ENCODE data around the gene WFIKKN1. TPM values are rescaled to one million over a fixed set of nuclear protein-coding genes. Genes with fewer than 3 reads are reported as not detected.

Gene WFIKKN1
- total and polyA plus RNA-seq, 2 of the 4 experiments (the other 2 are of a cell fraction): 0.10 TPM; not detected in 1

- Histone ChIP-seq H4K8ac (ENCODE audit: low read depth in 2 of 2, low read length in 2 of 2) (no peak overlapping the region), H3K4me3 (ENCODE audit: insufficient read depth, low read depth, low read length) (no peak overlapping the region), H2BK120ac (ENCODE audit: low read depth, low read length) (no peak overlapping the region), H3K56ac (ENCODE audit: extremely low read depth, insufficient read depth, low read length) (no peak overlapping the region), H2BK5ac (ENCODE audit: low read depth, low read length, poor library complexity, severe bottlenecking) (no peak overlapping the region), H3K18ac (ENCODE audit: low read depth, low read length) (no peak overlapping the region), H3K23ac (ENCODE audit: low read depth, low read length) (no peak overlapping the region), H4K20me1 (ENCODE audit: insufficient read depth, low read length) (peaks cover 51% of the 10 kb centered on the region), H3K9me1 (ENCODE audit: insufficient read depth, low read length) (0 out of 2 replicates have a peak, but pooled peaks cover 4% of the 10 kb centered on the region), H3K27ac (ENCODE audit: insufficient read depth, low read length) (no peak overlapping the region), H3K27me3 (ENCODE audit: control insufficient read depth, insufficient read depth, low read length) (no peaks in the 10 kb centered on the region), H3K4ac (ENCODE audit: low read depth, low read length) (no peak overlapping the region), H2AFZ (replicated peaks; ENCODE audit: low read length, poor library complexity) (no peak overlapping the region), H2BK15ac (ENCODE audit: low read depth, low read length) (no peak overlapping the region), H4K5ac (ENCODE audit: low read depth, low read length) (no peak overlapping the region), H3K9ac (ENCODE audit: low read depth, low read length) (no peak overlapping the region), H4K91ac (ENCODE audit: insufficient read depth, low read depth, low read length) (no peak overlapping the region), H3K9me3 (ENCODE audit: control insufficient read depth, insufficient read depth, low read length) (no peaks in the 10 kb centered on the region), H3K4me1 (ENCODE audit: control insufficient read depth, insufficient read depth, low read length) (no peaks in the 10 kb centered on the region), H2AK5ac (ENCODE audit: low read depth, low read length) (no peak overlapping the region), H3K4me2 (ENCODE audit: low read depth, low read length) (no peak overlapping the region), H2BK20ac (ENCODE audit: low read depth, low read length) (no peak overlapping the region), H3K79me1 (ENCODE audit: low read depth in 1 of 2, low read length in 2 of 2) (peaks cover 21 to 85% of the 10 kb centered on the region in 2 experiments; a peak in 3 of 4 replicates), H3K36me3 (ENCODE audit: control insufficient read depth, insufficient read depth, low read length) (peaks cover 8% of the 10 kb centered on the region; the same call in 1 of the 2 replicates), H2AK9ac (replicated peaks; ENCODE audit: low read depth, low read length, poor library complexity) (no peak overlapping the region), H3K14ac (replicated peaks; ENCODE audit: low read depth, low read length) (no peak overlapping the region)
- dilution Hi-C loops (cut with HindIII; ENCODE audit: low sequenced_read_pairs, unreplicated experiment): no loop called here
- CTCF ChIA-PET: no interaction called here
- POLR2A ChIA-PET (ENCODE audit: unreplicated experiment): no interaction called here
- intact Hi-C loops (cut with micrococcal nuclease): no loop called here
- 93% methylated on average over 11 of the region's 12 CpGs; no CpG with 5 or more reads in 1 of the 2 experiments for WGBS, 2 experiments (ENCODE audit: extremely low coverage in 2 of 2, insufficient read length in 1 of 2)
- ATAC-seq (ENCODE audit: low read depth) (no peak), DNase-seq (no peak)
- BruUV-seq (replicated peaks): no TSS peak
- in situ Hi-C loops (cut with MboI; ENCODE audit: low sequenced_read_pairs): no loop called here
- TF ChIP-seq MXI1 (IDR thresholded peaks at IDR 0.05; ENCODE audit: borderline replicate concordance, low read depth, low read length) (no peak), RCOR1 (IDR thresholded peaks at IDR 0.05; ENCODE audit: insufficient replicate concordance, low read length) (no peak), CHD1 (IDR thresholded peaks at IDR 0.05; ENCODE audit: low read depth, low read length) (no peak), NFE2L2 (IDR thresholded peaks at IDR 0.05; ENCODE audit: low read depth, low read length) (no peak), POLR2A (IDR thresholded peaks at IDR 0.05; ENCODE audit: low read depth, low read length) (no peak), MAFK (IDR thresholded peaks at IDR 0.05; ENCODE audit: low read depth, low read length) (no peak), MAZ (IDR thresholded peaks at IDR 0.05; ENCODE audit: borderline replicate concordance, low read depth, low read length) (no peak), RFX5 (IDR thresholded peaks at IDR 0.05; ENCODE audit: low read depth, low read length) (no peak), CTCF (conservative IDR thresholded peaks at IDR 0.05; ENCODE audit: low read depth, low read length) (no peak), SMC3 (IDR thresholded peaks at IDR 0.05; ENCODE audit: low read depth, low read length) (no peak), BHLHE40 (IDR thresholded peaks at IDR 0.05; ENCODE audit: low read depth, low read length) (no peak), USF2 (IDR thresholded peaks at IDR 0.05; ENCODE audit: low read depth, low read length) (no peak), RAD21 (IDR thresholded peaks at IDR 0.05; ENCODE audit: low read length) (no peak)
These were observed 34.1 kb upstream of the WFIKKN1 start for GRCh38 chr16:596736-597060.
